ENCODE data around the gene ZNF362. TPM values are rescaled to one million over a fixed set of nuclear protein-coding genes. Genes with fewer than 3 reads are reported as not detected.

The ZNF362 gene
- total RNA-seq, 1 donor = 9.5 TPM

DNA sequence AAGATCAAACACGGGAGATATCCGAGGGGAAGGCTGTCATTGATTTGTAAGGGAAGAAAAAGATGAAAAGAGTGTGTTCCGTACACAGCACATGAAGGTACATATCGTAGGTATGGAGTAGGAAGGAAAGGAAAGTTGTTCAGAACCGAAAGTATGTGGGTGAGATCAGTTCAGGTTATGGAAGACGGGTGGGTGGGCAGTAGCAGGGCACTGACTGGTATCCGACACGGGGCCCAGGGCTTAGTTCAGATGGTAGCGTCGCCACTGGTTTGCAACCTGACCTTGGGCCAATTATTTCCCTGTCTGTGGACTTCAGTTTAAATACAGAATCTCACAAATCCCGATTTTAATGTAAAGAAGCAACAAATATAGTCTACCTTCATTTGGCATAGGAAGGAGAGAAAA, 92.4 kb downstream of the ZNF362 start:
- TF ChIP-seq, protein P1, sequence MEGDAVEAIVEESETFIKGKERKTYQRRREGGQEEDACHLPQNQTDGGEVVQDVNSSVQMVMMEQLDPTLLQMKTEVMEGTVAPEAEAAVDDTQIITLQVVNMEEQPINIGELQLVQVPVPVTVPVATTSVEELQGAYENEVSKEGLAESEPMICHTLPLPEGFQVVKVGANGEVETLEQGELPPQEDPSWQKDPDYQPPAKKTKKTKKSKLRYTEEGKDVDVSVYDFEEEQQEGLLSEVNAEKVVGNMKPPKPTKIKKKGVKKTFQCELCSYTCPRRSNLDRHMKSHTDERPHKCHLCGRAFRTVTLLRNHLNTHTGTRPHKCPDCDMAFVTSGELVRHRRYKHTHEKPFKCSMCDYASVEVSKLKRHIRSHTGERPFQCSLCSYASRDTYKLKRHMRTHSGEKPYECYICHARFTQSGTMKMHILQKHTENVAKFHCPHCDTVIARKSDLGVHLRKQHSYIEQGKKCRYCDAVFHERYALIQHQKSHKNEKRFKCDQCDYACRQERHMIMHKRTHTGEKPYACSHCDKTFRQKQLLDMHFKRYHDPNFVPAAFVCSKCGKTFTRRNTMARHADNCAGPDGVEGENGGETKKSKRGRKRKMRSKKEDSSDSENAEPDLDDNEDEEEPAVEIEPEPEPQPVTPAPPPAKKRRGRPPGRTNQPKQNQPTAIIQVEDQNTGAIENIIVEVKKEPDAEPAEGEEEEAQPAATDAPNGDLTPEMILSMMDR (IDR thresholded peaks at IDR 0.05; ENCODE audit: insufficient read depth, low read depth, low read length) = no peak
- H3K4me3 ChIP-seq (ENCODE audit: low read depth, low read length) = peak overlapping the region; percentile 85
- DNase-seq (ENCODE audit: low read depth) = peak; percentile 53

DNA sequence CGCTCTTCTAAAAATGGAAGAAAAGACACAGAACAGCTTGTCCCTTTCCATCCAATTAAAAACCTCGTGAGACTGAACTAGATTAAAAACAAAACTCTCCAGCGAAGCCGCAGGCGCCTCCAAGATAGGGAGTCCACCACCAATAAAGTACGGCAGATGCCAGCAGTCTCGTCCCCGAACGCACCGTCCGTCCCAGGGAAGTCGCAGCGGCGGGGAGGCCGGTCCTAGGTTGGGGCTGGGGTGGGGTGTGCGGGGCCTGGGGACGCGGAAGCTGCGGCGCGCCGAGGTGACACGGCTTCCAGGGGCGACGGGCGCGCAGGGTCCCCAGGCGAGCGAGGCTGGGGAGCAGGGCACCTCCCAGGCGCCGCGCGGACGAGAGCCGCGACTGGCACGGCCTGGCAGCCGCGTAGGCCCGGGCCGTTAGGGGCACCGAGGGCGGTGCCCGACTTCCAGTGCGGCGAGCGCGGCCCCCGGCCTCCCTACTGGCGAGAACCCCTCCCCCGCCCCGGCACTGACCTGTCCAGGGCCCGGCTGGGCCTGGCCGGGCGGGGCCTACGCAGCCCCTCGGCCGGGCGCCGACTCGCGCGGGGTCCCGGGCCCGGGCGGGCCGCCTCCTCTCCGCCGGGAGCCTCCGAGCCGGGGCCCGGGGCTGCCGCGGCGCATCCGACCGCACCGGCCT, 92.9 kb downstream of the ZNF362 start:
- TF ChIP-seq, protein P1 (IDR thresholded peaks at IDR 0.05; ENCODE audit: insufficient read depth, low read depth, low read length) = no peak
- peak overlapping the region; percentile 85 for H3K4me3 ChIP-seq (ENCODE audit: low read depth, low read length)
- DNase-seq (ENCODE audit: low read depth) = peak; percentile 39

DNA sequence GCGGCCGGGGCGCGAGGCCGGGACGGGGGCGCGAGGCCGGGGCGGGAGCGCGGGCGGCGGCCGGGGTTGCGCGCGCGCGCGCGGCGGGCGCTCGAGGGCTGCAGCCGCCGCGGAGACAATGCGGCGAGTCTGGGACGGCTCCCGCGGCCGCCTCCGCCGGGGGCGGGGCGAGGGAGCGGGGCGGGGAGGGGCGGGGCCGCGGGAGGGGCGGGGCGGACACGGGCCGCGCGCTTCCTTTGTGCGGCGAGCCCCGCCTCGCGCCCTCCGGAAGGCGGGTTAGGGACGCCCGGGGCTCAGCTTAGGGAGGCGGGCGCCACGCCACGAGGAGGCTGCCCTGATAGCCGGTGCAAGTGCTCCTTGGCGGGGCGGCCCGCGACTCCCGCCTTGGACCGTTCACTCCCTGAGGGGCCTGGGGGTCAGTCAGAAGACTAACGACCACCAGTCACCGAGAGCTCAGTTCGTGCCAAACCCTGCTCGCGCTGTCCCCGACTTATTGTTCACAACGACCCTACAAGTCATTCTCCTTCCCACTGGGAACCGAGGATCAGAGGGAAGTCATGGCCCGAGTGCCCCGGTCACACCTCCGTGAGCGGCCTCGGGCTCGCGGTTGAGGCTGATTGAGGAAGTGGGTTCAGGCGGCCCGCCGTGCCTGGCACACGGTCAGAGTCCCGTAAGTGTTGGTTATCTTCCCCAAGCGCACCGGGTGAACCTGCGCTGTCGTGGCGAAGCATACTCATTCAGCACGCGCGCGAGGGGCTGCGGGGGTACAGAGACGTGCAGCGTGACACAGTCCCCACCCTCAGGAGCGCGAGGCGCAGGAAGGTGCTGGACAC, 93.7 kb downstream of the ZNF362 start:
- TF ChIP-seq, protein P1 (IDR thresholded peaks at IDR 0.05; ENCODE audit: insufficient read depth, low read depth, low read length) = no peak
- peak; percentile 84 for DNase-seq (ENCODE audit: low read depth)
- H3K4me3 ChIP-seq (ENCODE audit: low read depth, low read length) = peak overlapping the region; percentile 85

Small RNAs within 50 kb of the gene (small RNA-seq; reads per million reads assigned to genes)
- not detected for gene RN7SKP16

Other genes with a start within 250 kb of the ZNF362 start
- 99.7 and 120 TPM in 2 replicates for gene AK2, start 219.6 kb upstream of the ZNF362 start, total RNA-seq
- gene AZIN2, start 175.3 kb upstream of the ZNF362 start, total RNA-seq = 2.6 and 6.8 TPM in 2 replicates
- 3.9 TPM in 2 replicates for gene TRIM62, start 74.4 kb upstream of the ZNF362 start, total RNA-seq
- not detected in 2 replicates for gene A3GALT2, start 64.6 kb downstream of the ZNF362 start, total RNA-seq
- 75.6 and 99.5 TPM in 2 replicates for gene PHC2, start 174.6 kb downstream of the ZNF362 start, total RNA-seq
- 7.7 and 10.4 TPM in 2 replicates for gene ZSCAN20, start 216.2 kb downstream of the ZNF362 start, total RNA-seq

Measured in fibroblast of villous mesenchyme (primary cell).